Dedifferentiated amniotic fluid mesenchymal stem cell (primary cell): ENCODE data around the gene DNMBP.

Source experiments
- DNase-seq: peaks from one replicate; pipeline ENCODE4 v3.0.0-alpha.2; 2016; ENCODE audit errors: extremely low spot score

The DNMBP gene

DNA sequence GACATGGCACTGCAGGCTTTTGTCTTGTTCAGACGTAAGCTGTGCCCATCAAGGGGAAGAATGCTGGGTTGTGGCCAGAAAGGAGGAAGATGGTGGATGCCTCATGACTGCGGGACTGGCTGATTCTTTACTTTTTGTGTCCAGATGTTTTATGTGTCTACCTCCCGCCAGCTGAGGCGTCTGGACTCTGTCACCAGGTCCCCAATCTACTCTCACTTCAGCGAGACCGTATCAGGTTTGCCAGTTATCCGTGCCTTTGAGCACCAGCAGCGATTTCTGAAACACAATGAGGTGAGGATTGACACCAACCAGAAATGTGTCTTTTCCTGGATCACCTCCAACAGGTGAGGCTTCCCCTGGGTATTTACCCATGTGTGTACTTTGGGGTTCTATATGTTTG, 173.8 kb downstream of the DNMBP start:
- DNase-seq: no peak

DNA sequence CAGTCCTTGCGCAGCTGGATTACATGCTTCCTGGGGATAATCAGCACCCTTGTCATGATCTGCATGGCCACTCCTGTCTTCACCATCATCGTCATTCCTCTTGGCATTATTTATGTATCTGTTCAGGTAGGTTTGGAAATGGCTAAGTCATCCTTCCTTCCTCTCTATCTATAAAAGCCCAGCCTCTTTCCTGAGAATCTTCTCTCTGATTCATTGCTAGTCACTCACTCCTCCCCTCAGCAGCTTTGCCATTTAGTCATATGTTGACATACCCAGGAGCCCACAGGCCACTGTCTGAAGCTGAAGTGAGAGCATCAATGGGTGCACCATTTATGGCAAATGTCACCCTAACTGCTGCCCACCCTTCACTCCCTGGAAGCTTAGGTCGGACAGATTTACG, 175.3 kb downstream of the DNMBP start:
- DNase-seq: no peak

DNA sequence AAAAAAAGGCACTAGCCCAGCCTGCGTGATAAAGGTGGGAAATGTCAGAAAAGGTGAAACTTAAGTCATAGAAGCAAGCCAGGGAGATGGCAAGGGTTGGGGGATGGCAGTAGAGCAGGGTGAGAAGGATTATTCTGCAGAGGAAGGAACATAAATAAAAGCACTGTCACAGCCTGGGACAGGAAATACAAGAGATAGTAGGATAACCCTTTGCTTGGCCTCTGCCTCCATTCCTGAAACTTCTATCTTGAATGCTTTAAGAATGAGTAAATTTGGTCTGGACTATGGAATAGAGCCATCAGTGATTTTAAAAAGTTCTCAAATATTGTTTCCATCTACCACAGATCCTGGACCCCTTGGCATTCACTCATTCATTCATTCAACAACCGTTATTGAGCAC, 177.3 kb downstream of the DNMBP start:
- DNase-seq: no peak

DNA sequence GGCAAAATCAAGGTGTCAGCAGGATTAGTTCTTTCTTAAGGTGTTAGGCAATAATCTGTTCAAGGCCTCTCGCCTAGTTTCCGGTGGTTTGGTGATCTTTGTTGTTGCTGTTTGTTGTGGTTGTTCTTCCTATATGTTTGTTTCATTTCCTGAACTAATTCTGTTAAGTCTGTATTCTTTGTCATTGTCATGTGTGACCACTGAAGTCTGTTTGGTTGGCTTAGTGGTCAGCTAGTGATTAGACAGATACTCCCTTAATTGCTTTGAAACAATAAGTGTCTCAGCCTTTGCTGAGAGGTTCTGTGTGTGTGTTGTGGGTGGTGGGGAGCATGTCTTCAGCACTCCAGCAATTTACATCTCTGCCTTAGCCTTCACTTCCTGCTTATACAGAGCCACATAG, 181.3 kb downstream of the DNMBP start:
- DNase-seq: no peak

DNA sequence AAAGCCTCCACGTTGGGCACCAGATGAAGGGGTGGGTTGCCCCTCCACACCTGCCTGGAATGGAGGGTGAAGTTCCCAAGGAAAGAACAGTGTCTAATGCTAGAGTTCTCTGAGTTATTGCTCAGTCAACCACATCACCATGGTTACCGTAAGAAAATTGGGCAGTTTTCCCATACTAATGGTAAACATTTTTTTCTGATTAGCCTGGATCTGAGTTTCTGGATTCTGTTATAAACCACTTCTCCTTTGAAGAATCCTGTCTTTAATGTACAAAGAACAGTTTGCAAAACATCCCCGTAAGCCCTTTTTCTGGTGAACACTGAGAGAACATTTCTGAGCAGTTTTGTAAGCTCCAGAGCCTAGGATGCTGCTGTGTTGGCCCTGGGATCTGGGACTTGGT, 181.8 kb downstream of the DNMBP start:
- DNase-seq: no peak
